Effector memory CD4-positive, alpha-beta T cell (primary cell): ENCODE measurements around the gene DDB1.

Experiments
- DNase-seq, 3 donors: peaks; one replicate each; pipeline ENCODE4 v3.0.0-alpha.2; 2020
- H3K27ac ChIP-seq: 2 replicates; pipeline ENCODE4 v1.7.0; 2013; ENCODE audit warnings: mild to moderate bottlenecking, low read length, moderate library complexity; ENCODE audit not compliant: insufficient read depth, poor library complexity, severe bottlenecking
- H3K27me3 ChIP-seq: replicated peaks from 2 replicates; pipeline ENCODE4 v1.7.0; 2013; ENCODE audit warnings: mild to moderate bottlenecking, low read length; ENCODE audit not compliant: insufficient read depth, control insufficient read depth, poor library complexity, severe bottlenecking
- H3K36me3 ChIP-seq: 2 replicates; pipeline ENCODE4 v1.7.0; 2013; ENCODE audit warnings: mild to moderate bottlenecking, low read length, moderate library complexity; ENCODE audit not compliant: control insufficient read depth, insufficient read depth
- H3K4me1 ChIP-seq: 2 replicates; pipeline ENCODE4 v1.7.0; 2013; ENCODE audit warnings: low read length, mild to moderate bottlenecking; ENCODE audit not compliant: control insufficient read depth, insufficient read depth, poor library complexity, severe bottlenecking
- H3K4me3 ChIP-seq: 2 replicates; pipeline ENCODE4 v1.7.0; 2013; ENCODE audit warnings: low read length, low read depth, mild to moderate bottlenecking; ENCODE audit not compliant: insufficient read depth, poor library complexity, severe bottlenecking
- H3K9me3 ChIP-seq: 2 replicates; pipeline ENCODE4 v1.7.0; 2013; ENCODE audit warnings: mild to moderate bottlenecking, low read length, moderate library complexity; ENCODE audit not compliant: control insufficient read depth

Gene DDB1

DNA sequence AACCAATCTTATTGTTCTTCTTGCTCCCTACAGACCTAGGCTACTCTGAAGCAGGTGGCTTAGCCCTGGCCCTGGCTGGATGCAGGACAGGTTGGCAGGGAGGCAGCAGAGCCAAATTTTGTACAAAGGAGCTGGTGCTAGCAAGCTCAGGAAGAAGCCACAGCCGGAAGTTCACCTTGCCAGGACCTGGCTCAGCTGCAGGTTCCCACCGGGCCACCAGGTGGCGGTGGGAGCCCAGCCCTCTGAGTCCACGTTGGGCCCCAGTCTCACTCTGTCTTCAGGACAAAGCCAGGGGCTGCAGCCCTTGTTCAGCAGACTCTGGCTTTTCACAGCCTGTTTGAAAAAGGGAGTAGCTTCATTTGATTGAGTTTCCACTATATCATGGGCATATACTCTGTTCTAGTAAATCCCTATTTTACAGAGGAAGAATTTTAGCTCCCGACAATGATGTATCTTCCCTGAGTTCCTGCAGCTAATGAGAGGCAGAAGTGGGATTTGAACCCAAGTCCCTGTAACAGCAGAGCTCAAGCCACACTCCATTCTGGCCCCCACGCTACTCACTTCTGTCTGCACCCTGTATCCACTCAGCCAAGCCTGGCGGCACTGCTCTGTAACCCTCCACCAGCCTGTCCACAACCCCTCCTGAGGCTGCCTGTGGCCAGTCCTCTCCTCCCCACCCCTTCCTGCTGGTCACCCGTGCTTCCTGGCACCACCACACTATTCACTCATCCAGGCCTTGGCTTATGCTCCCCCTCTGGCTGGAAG, 3.4 kb upstream of the DDB1 start:
- H3K27me3 ChIP-seq, result no peaks in the 10 kb centered on the region
- H3K27ac ChIP-seq, result peak overlapping the region; percentile 55
- peaks cover 17% of the 10 kb centered on the region for H3K4me1 ChIP-seq
- peaks cover 3% of the 10 kb centered on the region for H3K36me3 ChIP-seq
- H3K4me3 ChIP-seq, result no peak overlapping the region
- H3K9me3 ChIP-seq, result no peaks in the 10 kb centered on the region
- DNase-seq, result peak; percentile 60 to 69 (median 66)

- no peaks in the 10 kb centered on the region for H3K27me3 ChIP-seq
- no peak overlapping the region for H3K4me3 ChIP-seq
- H3K9me3 ChIP-seq, result no peaks in the 10 kb centered on the region
- peak overlapping the region; percentile 10 for H3K27ac ChIP-seq
- peaks cover 3% of the 10 kb centered on the region for H3K36me3 ChIP-seq
- no peak for DNase-seq
- H3K4me1 ChIP-seq, result peaks cover 21% of the 10 kb centered on the region
These were observed 2.4 kb upstream of the DDB1 start for GRCh38 chr11:61335355-61335710.

GRCh38 chr11:61334434-61335354, 1.8 kb upstream of the DDB1 start:
- H3K9me3 ChIP-seq, result no peaks in the 10 kb centered on the region
- no peak overlapping the region for H3K4me3 ChIP-seq
- H3K27me3 ChIP-seq, result no peaks in the 10 kb centered on the region
- peaks cover 4% of the 10 kb centered on the region for H3K36me3 ChIP-seq
- no peak for DNase-seq
- H3K4me1 ChIP-seq, result peaks cover 21% of the 10 kb centered on the region
- H3K27ac ChIP-seq, result peak overlapping the region; percentile 10

- peaks cover 21% of the 10 kb centered on the region for H3K4me1 ChIP-seq
- H3K27me3 ChIP-seq, result no peaks in the 10 kb centered on the region
- no peaks in the 10 kb centered on the region for H3K9me3 ChIP-seq
- H3K4me3 ChIP-seq, result peak overlapping the region; percentile 92
- H3K36me3 ChIP-seq, result peaks cover 10% of the 10 kb centered on the region
- DNase-seq, result no peak
- H3K27ac ChIP-seq, result peak overlapping the region; percentile 91
These were observed 887 bp upstream of the DDB1 start for GRCh38 chr11:61333550-61334433.

GRCh38 chr11:61332281-61332796, 566 bp downstream of the DDB1 start:
- Histone ChIP-seq H3K36me3 (peaks cover 21% of the 10 kb centered on the region), H3K9me3 (no peaks in the 10 kb centered on the region), H3K4me3 (peak overlapping the region; percentile 92), H3K27me3 (no peaks in the 10 kb centered on the region), H3K4me1 (peaks cover 21% of the 10 kb centered on the region), H3K27ac (peak overlapping the region; percentile 91)
- no peak for DNase-seq

DNA sequence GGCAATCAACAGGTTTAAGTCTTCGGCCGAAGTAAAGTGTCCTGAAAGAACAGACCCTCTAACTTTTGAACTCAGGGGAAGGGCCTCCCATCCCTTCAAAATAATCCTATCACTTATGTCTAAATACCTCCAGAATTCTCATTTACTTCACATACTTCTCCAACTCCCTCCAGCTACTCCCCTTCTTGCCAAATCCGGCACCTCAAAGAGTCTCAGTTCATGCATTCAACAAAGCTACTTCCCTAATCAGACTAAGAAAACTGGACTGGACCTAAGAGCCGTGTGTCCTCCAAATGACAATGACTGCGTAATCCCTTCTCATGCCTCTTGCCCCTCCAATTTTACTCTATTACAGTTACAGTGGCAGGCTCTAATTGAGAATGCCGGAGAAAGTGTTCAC, 1.3 kb downstream of the DDB1 start:
- peaks cover 27% of the 10 kb centered on the region for H3K36me3 ChIP-seq

DNA sequence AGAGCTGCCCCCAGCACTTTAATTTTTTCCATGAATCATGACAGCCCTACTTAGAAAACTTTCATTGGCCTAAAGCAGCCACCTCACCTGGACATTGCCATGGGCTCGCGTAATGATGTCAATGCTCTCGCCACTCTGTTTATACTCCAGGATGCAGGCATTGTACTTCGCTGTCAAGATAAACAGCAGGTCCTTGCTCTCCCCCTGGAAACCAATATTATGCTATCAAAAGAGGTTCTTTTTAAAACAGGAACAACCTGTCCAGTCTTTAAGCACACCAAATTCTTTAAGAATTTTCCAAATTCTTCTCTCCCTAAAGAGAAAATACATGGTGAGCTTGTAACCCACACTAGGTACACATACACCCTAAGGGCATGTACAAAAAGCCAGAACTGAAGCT, 3.0 kb downstream of the DDB1 start:
- peaks cover 43% of the 10 kb centered on the region for H3K36me3 ChIP-seq
- DNase-seq, result no peak
- H3K27ac ChIP-seq, result no peak overlapping the region
- no peak overlapping the region for H3K4me3 ChIP-seq
- H3K9me3 ChIP-seq, result no peaks in the 10 kb centered on the region
- H3K4me1 ChIP-seq, result peaks cover 18% of the 10 kb centered on the region
- H3K27me3 ChIP-seq, result no peaks in the 10 kb centered on the region

More for the DNA sequence above, 1.3 kb downstream of the DDB1 start:
- peaks cover 21% of the 10 kb centered on the region for H3K4me1 ChIP-seq
- H3K9me3 ChIP-seq, result no peaks in the 10 kb centered on the region
- peak overlapping the region; percentile 91 for H3K27ac ChIP-seq
- no peak for DNase-seq
- H3K27me3 ChIP-seq, result no peaks in the 10 kb centered on the region
- no peak overlapping the region for H3K4me3 ChIP-seq

DNA sequence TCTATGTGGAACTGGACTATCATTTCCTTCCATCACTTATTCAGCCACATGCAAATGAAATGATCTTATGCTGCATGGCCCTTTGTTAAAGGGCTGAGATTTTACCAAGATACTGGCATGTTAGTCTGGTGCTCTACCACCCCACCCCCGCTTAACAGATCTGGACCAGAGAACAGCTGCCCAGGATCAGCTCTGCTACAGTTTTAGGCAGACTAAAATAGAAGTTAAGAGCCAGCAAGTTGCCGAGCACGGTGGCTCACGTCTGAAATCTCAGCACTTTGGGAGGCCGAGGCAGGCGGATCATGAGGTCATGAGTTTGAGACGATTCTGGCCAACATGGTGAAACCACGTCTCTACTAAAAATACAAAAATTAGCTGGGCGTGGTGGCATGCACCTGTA, 4.6 kb downstream of the DDB1 start:
- H3K4me3 ChIP-seq, result no peak overlapping the region
- H3K27me3 ChIP-seq, result no peaks in the 10 kb centered on the region
- H3K27ac ChIP-seq, result no peak overlapping the region
- no peak for DNase-seq
- H3K4me1 ChIP-seq, result peaks cover 18% of the 10 kb centered on the region
- peaks cover 55% of the 10 kb centered on the region for H3K36me3 ChIP-seq
- no peaks in the 10 kb centered on the region for H3K9me3 ChIP-seq

DNA sequence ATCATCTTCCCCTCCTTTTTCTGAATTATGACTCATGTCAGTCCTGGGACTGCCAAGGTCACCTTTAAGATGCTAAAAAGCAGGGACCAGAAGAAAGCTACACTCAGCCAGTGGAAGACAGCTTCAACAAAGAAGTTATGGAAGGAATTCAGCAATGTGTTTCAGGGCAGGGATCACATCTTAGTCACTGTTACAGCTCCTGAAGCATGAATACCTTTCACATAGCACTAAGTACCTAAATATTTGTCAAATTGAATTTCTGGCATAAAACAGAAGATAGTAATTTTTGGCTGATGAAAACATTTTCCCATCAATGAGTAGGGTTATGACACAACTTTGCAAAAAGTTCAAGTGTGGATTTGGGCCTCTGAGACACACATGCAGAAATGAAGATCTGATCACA, 5.2 kb downstream of the DDB1 start:
- H3K27ac ChIP-seq, result no peak overlapping the region
- H3K4me3 ChIP-seq, result no peak overlapping the region
- H3K27me3 ChIP-seq, result no peaks in the 10 kb centered on the region
- no peak for DNase-seq
- peaks cover 62% of the 10 kb centered on the region for H3K36me3 ChIP-seq
- no peaks in the 10 kb centered on the region for H3K9me3 ChIP-seq
- H3K4me1 ChIP-seq, result peaks cover 17% of the 10 kb centered on the region
